GM18951 (cell line): Measurements from ENCODE around the gene C15orf40.

Source experiments
- POLR2A ChIP-seq: IDR thresholded peaks from 4 replicates; pipeline ENCODE4 v1.6.1; 2011; ENCODE audit warnings: mild to moderate bottlenecking; ENCODE audit not compliant: insufficient read length, insufficient read depth; ENCODE audit errors: extremely low read depth
- in situ Hi-C: fragments of 300-500 bp; cut with MboI; formaldehyde crosslinking; loops from one replicate; pipeline ENCODE4 v1.12.0; 2022; ENCODE audit warnings: low sequenced_read_pairs, mixed read lengths, inconsistent platforms; ENCODE audit not compliant: unreplicated experiment

The C15orf40 gene

DNA sequence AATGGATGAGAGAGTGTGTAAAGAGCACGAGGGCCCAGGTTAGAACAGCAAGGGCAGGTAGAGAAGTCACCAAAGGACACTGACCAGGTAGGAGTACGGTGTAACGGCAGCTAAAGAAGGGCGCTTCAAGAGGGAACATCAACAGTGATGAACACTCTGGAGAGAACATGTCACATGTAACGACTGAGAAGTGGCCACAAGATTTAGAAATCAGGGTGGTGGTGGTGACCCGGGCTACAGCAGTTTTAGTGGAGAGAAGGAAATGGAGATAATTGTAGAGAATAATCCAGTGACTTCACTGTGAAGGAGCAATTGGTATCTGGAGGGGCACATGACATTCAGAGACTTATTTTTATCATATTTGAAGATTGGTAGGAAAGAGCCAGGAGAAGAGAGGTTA, 1.2 kb upstream of the C15orf40 start:
- in situ Hi-C loops, result no loop called here

DNA sequence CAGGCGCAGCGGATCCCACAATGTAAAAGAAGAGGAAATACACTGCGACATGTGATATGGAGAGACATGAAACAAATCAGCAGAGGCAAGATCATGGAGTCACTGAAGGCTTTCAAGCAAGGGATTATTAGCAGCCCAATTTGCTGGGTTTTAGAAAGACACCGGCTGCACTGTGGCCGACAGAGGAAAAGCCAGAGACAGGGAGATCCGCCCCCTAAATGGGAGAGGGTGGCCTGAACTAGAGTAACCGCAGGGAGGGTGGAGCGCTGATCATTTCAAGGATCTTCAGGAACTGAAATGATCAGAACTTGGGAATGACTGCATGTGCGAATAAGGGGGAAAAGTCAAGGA, 612 bp upstream of the C15orf40 start:
- in situ Hi-C loops, result no loop called here

More for the DNA sequence above, 1.2 kb upstream of the C15orf40 start:
- no peak for TF ChIP-seq POLR2A

DNA sequence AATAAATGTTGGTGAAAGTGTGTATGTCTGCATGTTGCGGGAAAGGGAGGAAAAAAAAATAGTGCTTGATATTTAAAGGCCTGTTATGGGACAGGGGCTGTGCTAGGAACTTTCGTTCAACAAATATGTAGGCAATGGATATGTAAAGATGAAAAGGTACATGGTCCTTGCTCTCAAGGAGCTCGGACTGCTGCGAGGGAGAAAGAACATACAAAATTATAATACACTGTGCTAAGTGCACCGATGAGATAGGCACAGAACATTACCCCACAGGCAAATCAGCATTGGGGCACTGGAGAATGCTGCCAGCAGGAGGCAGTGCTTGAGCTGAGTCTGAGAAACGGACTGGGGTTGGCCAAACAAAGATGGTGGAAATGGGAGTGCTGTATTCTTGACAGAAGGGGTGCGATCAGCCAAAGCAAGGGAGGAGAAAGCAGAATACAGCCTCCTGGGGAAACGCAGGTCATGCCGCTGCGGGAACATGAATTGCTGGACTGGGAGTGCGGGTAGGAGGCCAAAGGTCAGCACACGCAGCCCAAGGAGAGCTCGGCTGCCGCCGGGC, 649 bp downstream of the C15orf40 start:
- in situ Hi-C loops, result no loop called here
- TF ChIP-seq POLR2A, result no peak

More for the DNA sequence above, 612 bp upstream of the C15orf40 start:
- no peak for TF ChIP-seq POLR2A

DNA sequence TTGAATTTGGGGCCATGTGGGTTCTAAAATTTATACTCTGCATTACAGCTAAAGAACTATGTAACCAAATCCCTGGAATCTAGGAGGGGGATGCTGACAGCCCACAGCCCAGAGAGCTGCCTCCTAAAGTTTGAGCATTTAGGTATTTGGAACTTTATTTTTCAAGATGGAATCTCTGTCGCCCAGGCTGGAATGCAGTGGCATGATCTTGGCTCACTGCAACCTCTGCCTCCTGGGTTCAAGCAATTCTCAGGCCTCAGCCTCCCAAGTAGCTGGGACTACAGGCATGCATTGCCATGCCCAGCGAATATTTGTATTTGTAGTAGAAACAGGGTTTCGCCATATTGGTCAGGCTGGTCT, 10.8 kb downstream of the C15orf40 start:
- in situ Hi-C loops, result loop anchor here (10.0 kb wide), 1 partner anchor 466 kb away; no protein-coding TSS in a partner anchor

DNA sequence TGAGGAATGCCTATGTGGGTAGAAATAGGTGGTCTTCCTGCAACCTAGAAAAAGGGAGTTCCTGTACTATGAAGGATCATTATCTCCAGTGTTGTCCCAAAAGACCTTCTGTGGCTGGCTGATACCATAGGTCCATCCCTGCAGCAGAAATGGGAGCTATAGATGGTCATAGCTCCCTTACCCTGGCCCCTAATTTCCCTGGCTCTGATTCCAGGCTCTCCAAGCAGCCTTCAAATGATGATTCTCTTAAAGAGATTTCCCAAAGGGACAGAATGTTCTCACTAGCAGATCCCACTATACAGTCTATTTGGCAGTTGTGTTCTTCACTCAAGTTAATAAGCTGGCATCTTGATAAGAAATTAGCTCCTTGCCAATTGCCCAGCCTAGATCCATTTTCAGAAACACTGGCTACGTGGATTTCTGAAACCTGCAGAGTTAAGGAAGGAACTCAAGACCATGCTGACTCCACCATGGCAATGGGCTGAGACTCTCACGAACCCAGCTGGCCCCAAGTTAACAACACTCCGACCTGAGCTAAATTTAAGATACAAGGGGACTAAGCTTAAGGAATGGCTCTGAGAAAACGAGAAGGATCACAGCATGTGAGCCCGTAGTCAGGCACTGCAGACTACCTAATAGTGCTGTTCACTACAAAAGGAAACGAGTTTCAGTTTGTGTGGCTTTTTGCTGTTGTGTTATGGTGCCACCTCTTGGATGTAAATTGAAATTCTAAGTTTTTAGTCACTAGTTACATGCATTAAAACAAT, 11.4 kb downstream of the C15orf40 start:
- TF ChIP-seq POLR2A, result no peak
- in situ Hi-C loops, result loop anchor here (10.0 kb wide), 1 partner anchor 465 kb away; no protein-coding TSS in a partner anchor

DNA sequence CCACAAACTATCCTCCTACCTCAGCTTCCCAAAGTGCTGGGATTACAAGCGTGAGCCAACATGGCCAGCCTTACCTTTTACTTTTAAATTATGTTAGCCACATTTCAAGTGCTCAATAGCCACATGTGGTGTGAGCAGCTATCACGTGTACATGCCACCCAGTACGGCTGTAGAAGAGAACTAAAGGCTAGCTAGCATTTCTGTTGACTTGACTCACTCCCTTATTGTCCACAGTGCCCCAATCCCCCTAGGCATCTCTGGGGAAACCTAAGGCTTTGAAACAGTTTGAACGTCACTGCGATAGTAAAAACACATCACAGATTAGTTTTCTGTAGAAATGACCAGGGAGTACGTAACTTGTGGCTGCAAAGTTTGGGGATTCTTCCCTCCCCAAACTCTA, 12.0 kb downstream of the C15orf40 start:
- in situ Hi-C loops, result no loop called here
- TF ChIP-seq POLR2A, result no peak

DNA sequence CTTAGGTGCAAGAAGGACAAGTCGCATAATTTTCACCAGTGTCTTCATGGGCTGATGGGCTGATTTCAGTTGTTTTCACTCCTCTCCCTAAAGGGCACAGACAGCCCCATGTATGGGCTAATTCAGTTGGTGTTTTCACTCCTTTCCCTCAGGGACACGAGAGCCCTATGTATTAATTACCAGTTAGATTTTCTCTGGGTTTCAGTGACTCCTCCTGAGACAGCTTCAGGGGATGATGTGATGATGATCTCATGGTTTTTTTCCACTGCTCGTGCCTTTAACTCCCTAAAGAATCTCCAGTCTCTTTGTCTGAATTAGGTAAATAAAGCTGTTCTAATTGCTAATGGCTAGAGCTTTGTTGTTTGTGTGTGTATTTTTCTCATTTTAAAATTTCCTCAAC, 15.5 kb downstream of the C15orf40 start:
- in situ Hi-C loops, result no loop called here
- no peak for TF ChIP-seq POLR2A

DNA sequence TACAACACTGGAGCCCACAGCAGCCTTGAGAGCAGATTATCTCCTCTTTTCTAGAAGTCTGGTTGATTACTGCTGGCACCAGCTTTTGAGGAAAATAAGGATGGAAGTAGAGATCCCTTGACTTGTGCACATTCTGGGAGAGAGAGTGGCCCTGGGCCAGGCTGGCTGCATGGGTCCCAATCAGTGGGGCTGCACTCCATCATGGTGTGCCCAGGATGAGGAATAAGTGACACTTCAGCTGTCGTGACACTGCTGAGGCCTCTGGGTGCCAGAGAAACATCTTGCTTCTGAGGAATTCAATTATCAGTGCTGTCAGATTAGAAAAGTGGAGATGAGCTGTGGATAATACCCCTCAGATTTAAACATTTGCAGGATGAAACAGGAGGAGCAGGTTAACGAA, 16.4 kb downstream of the C15orf40 start:
- in situ Hi-C loops, result no loop called here
- TF ChIP-seq POLR2A, result no peak

DNA sequence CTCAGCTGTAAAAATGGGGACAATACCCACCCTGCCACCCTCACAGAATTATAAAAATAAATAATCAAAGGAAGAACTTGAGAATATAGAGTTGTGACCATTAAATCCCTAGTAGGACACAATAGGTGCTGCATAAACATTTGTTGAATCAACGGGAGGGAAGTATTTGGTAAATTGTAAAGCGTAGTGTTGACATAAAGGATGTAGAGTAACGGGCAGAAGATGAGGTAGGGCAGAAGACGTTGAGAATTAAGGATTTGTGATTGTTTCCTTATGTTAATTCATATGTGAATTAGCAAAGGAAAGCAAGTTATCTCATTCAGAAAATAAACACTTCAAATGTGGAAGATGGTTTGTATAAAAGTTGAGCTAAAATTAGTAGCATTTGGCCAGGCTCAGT, 18.3 kb downstream of the C15orf40 start:
- no peak for TF ChIP-seq POLR2A
- in situ Hi-C loops, result no loop called here

DNA sequence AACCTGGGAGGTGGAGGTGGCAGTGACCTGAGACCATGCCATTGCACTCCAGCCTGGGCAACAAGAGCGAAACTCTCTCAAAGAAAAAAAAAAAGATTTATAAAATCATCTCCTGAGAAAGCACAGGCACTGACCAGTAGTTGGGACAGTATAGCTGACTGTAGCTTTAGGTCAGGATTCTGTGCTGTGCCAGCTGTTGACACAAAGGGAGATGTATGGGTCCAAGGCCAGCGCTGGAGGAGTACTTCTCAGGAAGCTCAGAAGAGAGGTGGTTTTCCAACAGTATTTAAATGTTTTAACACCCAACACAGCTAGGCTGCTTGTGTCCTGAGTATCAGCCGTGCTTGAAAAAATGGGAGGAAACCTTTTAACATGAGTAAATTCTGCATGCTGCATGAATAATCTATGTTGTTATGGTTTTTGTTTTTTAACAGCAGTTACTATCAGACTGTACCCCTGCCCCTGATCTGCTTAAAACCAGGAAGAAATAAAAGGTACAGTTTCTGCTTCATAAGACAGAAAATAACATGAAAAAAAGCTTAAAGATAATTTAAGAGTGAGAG, 18.9 kb downstream of the C15orf40 start:
- in situ Hi-C loops, result no loop called here
- TF ChIP-seq POLR2A, result no peak

DNA sequence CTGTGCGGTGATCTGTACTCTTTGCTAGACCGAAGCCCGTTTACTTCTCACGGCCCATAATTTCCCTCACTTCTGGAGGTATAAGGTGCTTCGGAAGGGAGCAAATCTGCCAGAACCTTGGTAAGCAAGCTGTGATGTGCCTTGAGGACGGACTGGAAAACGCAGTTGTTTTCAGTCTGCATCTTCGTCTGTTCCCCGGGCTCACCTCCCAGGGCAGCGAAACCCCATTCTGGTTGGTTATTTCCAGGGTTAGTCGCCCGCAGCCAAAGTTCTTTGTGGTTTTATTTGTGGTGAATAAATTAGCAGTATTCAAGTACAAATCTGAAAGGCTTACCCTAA, 25.0 kb downstream of the C15orf40 start:
- TF ChIP-seq POLR2A, result no peak
- in situ Hi-C loops, result no loop called here

DNA sequence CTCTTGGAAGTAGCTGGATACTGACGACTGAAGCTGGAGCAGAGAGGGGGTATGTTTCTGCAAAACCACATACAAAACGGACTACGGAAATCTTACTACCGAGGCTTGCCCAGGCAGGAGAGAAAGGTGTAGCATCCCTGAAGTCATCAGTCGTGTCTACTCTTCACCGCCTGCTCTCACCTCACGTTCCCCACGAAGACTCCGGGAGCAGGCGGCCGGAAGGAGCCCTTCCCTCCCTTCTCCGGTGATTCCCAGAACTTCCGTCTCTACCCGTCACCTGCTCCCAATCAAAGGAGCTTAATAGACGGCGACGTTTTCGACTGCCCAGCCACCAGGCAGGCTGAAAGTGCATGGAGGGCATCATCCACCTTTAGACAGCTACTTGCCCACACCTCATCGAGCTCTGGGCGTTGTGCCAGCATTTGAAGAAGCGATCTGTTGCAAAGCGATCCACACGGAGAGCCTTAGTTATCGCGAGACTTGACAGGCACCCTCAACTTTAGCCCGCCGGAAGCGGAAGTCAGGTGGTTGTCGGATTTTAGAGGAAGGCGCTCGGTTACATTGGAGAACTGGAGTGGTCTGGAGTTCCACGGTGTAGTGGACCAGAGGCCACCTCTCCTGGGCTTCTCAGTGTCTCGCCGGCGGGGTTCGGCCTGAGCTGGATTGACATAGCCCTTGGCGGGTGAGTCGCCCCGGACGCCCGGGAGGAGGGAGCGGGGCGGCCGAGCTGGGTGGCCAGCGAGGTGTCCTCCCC, 25.6 kb downstream of the C15orf40 start, which contains the start of gene RAMAC:
Gene RAMAC, plus strand, starts transcription at position 523 of the 754 bp plus-strand sequence. CDS start 2,809 bp downstream, outside the sequence.
- in situ Hi-C loops, result no loop called here
- TF ChIP-seq POLR2A, result peak; percentile 85

DNA sequence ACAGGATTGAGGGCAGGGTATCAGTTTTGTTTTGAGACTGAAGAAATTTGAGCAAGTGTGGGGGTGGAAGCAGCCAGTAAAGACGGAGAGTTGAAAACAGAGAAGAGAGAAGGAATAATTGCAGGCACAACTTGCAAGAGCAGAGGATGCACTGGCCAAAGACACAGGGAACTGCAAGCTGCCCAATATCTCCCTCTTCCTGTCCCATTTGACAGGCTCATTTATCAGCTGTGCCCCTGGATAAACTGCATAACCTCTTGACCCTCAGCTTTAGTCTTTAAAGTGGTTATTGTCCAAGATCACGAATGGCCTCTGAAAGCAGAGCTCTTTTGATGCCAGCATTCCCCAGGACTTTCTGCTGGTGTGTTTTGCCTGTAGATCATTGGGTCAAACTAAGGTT, 30.5 kb downstream of the C15orf40 start:
- TF ChIP-seq POLR2A, result no peak
- in situ Hi-C loops, result no loop called here
